GM18867 (cell line): ENCODE data around the gene STAB1.

ENCODE experiments used
- ATAC-seq: cut with Tn5 transposase; IDR thresholded peaks from one replicate; pipeline ENCODE4 v1.9.1; 2021; ENCODE audit warnings: mild to moderate bottlenecking, moderate library complexity; ENCODE audit not compliant: unreplicated experiment

STAB1 gene

DNA sequence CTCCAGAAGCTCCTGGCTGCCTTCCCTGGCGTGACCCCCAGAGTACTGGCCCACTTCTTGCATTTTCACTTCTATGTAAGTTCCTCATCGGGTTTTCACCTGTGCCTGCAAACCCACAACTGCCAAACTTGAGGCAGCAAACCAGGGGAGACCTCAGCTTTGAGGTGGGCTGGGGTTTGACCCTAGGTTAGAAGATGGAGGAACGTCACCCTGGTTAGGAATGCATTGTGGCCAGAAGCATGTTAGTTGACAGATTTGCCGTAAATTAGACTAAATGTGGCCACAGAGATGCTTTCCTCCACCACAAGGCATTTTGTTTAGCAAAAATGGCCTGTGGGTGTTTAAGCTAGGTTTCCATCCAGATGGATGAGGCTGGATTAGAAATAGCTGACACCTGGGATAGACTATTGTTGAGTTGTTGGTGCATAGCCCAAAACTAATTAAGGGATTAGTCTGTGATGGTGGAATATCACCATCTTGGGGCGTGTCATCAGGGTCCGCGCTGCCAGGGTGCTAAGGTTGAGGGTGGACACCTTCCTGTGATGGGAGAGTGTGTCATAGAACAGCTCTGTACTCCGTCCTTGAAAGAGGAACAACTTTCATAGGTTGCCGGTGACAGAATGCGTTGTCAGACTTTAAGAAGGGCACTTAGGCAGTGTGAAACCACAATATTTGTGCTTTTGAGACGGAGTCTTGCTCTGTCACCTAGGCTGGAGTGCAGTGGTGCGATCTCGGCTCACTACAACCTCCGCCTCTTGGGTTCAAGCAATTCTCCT is 36.2 kb upstream of the STAB1 start:
- peak; percentile 34 for ATAC-seq

DNA sequence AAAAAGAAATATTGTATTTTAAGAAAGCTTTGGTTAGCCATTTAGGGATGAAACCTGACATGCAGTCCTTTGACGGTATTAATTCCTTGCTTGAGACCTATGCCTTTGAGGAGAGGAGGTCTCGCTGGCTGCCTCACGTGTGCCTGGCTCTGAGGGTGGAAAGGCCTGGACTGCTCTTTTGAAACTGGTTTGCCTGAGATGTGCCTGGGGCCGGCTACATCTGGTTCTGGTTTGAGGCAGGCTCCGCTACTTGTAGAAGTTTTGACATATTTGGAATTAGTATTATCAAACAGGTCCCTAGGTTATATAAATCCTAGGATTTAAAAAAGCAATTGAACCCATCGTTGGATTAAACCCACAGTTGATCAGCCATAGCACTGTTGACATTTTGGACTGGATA is 33.3 kb upstream of the STAB1 start:
- ATAC-seq = no peak

DNA sequence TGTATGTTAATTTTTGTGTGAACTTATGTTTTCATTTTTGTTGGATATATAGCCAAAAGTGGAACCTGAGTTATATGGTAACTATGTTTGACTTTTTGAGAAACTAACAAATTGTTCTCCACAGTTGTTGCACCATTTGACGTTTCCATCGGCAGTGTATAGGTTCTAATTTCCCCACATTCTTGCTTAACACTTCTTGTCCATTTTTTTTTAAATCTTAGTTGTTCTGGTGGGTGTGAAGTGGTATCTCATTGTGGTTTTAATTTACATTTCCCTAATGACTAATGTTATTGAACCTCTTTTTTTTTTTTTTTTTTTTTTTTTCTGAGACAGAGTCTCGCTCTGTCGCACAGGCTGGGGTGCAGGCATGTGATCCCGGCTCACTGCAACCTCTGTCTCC is 31.7 kb upstream of the STAB1 start:
- no peak for ATAC-seq

DNA sequence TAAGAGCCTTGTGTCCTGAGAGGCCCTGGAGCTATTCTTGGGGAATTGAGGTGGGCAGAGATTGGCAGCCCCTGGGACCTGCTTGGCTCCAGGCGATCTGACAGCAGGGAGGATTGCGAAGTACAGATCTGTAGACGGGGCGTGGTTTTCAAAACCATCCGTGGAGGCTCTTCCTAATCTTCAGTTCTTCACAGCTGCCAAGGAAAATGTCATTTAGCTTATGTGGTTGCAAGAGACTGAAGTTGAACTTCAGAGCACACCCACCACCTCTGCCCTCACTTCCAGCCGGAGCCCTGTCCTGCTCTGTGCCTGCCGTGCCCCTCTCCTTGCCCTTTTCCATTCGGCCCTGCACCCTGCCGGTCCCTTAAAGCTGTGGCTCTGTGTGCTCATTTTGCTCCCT is 26.8 kb upstream of the STAB1 start:
- ATAC-seq = no peak

DNA sequence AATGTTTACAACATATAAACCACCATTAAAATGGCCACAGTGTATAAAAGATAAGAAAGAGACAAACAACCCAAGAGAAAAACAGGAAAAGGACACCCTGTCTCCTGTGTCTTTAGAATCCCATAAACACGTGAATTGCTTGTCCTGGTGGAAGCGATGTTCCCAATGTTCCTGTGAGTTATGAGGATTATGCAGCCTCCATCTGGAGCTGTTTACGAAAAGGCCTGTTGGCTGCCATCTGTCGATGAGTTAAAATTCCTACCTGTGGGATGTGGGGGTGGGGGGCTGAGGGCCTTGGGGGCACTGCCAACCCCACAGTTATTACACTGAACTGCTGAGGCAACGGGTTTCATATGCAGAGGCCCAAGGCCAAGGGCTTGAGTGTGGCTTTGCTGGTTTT is 26.1 kb upstream of the STAB1 start:
- ATAC-seq = no peak

DNA sequence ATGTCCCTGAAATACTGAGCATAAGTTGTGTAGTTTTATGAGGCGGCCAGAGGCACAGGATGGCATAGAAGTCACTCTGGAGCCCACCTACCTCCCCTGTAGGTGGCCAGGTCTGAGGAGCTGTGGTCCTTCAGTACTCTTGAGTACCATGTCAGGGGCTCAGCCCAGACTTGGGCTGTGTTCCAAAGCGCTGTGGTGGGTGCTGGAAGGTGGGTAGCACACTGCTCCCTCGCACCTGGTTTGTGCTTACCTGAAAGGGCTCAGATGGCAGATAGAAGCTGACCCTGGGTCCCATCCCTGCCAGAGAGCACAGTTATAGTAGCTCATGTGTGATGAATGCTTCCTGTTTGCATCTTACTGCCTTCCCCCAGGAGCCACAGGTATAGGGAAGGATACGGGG is 24.2 kb upstream of the STAB1 start:
- no peak for ATAC-seq

DNA sequence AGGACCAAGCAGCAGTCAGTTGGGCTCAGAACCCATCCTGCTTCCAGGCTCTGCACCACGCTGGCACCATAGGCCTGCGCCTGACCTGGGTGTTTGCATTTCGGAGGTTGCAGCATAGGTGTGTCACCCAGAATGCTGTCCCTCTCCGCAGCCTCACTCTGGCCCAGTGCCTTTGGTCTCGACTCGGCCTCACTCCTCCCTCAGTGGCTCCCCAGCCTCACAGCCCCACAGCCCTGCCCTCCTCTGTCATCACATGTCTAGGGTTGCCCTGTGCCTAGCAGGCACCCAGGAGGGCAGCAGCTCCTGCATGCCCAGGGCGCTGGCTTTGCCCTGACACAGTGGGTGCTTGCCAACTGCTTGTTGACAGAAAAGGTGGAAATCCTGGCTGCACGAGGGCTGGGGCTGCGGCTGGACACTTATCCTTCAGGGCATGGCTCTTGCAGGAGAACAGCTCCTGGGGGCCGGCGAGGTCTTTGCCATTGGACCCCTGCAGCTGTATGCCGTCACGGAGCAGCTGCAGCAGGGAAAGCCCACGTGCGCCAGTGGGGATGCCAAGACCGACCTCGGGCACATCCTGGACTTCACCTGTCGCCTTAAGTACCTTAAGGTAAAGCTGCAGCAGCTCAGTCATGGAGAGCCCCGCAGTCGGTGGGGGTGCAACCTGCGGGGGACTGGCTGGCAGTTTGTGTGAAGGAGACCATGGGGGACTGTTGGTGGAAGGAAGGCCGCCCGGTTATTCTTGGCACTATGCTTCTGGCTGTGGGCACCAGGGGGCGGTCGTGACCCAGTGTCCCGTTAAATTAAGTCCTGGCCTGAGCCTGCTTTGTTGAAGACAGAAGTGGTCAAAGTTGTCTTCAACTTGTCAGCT is 23.5 kb upstream of the STAB1 start:
- ATAC-seq = no peak

DNA sequence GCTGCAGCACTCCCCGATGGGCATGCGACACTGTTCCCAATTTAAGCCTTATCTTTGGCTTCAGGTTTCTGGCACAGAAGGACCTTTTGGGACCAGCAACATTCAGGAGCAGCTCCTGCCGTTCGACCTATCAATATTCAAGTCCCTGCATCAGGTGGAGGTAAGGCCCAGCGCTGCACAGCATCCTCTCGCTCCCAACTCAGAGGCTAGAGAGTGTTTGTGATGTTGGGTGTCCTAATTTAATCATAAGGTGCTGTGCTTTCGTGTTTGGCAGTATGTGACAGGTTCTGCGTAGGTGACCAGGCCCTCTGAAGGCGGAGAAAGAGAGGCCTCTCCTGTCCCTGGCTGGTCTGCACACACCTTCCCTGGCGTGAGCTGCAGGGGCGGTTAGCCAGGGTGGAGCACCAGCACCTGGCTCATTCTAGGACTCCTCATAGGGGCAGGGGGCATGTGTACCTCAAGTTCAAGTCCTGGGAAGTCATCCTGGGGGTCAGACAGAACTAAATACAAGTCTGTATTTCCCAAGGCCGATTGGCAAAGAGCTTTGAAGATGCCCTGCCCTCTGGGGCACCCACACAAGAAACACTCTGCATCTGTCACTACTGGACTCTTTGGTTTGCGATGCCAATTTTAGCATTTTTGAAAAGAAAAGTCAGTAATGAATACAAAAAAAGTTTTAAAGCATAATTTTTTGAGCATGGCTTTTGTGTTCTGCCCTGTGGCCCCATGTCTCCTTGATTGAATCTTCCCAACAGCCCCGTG is 22.7 kb upstream of the STAB1 start:
- no peak for ATAC-seq

DNA sequence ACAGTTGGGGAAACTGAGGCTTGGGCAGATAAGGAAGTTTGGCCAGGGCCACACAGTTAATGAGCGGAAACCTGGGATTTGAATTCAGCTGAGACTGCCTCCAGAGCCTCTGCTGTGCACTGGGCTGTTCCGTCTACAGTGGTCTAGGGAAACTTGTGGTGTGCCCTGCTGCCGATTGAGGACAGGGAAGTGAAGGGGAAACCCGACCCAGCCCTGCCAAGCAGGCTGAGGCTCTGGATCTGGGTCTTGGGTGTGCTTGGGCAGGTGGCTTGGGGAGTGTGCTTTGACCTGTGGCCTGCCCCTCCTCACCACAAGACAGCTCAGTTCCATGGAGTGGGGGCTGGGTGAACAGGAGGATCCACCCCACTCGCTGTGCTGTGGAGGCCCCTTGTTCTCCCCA is 22.1 kb upstream of the STAB1 start:
- ATAC-seq = no peak

DNA sequence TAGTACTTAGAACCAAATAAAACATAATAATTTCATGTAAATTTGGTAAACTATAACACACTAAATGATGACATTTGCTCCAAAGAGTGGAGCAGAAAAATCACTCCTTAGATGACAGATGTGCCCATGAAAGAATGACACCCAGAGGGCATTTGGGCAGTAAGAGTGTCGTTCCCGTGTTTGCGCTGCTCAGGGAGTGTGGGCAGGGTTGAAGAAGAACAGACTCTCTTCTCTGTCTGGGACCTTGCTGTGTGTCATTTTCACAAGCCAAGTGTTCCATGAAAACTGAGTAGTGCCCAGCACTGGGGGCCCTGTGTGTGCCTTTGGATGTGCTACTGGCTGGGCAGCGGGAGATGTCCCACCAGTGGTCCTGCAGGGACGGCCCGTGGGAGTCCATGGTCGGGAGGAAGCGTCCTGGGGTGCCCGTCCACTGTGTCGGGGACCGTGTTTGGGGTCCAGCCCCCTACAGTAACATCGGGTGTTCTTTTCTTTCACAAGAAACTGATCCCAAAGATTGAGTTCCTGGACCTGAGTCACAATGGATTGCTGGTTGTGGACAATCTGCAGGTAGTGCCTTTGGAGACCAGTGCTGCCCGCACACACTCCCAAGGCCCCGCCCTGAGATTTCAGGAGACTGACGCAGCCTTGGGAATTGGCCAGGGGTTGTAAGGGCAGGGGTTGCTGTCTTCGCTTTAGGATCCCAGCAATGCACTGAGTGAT is 17.9 kb upstream of the STAB1 start:
- no peak for ATAC-seq

DNA sequence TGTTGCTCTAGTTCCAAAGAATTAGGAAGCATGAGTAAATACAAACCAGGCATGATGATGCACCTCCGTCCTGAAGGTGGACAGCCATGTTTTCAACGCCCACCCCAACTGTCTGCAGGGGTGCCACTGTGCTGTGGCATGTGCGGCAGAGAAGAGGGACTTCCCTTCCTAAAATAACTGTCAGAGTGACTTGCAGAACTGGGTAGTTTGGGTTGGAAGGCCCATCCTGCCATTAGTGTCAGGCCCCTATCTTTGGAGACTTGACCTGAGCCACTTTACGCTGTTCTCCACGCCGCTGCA is 17.4 kb upstream of the STAB1 start:
- no peak for ATAC-seq

DNA sequence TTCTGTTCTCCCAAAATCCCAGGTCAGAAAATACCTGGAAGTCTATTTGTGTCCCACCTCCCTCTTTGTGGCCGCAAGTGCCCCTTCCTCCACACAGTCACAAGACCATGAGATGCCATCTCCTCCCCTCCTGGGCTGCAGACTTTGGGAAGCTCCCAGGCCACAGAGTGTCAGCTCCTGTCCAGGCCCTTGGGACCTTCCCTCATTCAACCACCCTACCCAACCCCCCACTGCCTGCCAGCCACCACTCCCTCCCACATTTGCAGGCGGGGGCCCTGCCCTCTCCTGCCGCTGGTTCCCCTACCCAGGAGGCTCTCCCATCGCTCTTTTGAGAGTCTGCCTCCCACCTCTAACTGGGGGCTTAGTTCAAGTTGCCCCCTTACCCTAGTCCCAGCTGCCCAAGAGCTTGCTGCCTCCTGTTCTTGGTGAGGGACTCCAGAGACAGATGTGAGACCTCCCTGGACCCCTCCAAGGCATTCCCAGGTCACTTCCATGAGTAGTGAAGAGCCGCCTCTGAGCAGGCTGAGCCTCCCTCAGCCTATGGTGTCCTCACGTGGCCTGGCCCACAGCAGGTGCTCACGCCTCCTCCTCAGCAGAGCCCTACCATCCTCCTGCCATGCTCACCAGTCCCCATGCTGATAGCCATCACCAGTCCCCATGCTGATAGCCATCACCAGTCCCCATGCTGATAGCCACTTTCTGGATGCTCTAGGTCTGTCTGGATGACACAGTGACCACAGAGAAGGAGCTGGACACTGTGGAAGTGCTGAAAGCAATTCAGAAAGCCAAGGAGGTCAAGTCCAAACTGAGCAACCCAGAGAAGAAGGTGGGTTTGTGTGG is 15.9 kb upstream of the STAB1 start:
- no peak for ATAC-seq

DNA sequence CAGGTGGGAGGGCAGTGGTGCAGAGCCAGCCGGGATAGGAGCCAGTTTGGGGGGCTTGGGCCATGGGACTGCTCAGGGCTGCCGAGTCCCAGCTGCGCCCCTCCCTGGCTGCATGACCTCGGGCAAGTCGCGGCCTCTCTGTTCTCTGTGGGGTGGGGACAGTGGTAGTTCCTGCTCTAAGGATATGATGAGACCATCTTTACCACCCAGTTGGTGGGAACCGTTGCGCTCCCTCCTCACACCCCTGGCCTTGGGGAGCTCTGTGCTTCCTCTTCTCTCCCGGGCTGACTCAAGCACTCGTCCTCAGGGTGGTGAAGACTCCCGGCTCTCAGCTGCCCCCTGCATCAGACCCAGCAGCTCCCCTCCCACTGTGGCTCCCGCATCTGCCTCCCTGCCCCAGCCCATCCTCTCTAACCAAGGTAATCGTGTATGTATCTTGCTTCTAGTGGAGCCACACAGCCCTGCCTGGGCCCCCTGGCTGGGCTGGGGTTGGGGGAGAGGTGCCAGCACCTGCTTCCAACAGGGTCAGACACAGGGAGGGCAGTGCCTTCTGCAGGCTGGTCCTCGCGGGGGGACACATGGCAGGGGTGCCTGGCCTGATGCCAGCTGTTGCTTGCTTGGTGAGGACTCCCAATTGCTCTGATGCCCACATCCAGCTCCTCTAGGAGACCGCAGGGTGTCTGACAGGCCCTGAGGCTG is 15.1 kb upstream of the STAB1 start:
- ATAC-seq = no peak

DNA sequence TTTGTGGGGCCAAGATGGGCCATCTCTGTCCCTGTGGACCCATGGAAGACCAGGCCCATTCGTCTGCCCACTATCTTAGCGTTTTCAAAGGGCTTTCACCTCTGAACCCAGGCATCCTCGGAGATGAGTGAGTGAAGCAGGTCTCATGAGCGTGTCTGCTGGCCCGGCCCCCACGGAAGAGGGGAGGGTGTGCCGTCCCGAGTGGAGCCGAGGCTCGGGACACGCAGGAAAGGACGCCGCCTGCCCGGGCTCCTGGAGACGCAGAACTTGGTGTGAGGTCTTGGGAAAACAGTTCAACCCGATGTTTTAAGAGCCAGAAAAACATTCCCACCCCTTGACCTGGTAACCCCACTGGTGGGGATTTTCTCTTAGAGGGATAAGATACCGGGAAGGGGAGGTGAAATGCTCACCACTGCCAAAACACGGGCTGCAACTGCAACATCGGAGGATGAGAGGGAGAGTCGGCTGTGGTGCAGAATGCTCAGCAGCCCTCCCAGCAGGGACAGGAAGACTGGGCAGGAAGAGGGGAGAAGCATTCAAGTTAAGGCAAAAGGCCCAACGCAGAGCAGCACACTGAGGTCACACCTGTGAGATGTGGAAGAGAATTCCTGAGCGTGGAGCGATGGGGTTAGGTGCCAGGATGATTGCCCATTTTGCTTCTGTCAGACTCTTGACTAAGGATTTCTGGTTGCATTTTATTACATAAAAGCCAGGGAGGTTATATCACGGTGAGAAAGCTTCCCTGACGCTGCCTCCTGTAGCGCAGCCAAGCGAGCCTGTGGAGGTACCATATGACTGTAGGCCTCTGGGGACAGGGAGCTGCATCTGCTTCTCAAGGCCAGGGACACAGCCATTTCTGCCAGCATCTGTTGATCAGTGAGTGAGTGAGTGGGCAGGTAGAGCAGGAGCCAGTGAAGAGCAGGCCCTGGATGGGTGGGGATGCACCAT is 14.1 kb upstream of the STAB1 start:
- no peak for ATAC-seq

DNA sequence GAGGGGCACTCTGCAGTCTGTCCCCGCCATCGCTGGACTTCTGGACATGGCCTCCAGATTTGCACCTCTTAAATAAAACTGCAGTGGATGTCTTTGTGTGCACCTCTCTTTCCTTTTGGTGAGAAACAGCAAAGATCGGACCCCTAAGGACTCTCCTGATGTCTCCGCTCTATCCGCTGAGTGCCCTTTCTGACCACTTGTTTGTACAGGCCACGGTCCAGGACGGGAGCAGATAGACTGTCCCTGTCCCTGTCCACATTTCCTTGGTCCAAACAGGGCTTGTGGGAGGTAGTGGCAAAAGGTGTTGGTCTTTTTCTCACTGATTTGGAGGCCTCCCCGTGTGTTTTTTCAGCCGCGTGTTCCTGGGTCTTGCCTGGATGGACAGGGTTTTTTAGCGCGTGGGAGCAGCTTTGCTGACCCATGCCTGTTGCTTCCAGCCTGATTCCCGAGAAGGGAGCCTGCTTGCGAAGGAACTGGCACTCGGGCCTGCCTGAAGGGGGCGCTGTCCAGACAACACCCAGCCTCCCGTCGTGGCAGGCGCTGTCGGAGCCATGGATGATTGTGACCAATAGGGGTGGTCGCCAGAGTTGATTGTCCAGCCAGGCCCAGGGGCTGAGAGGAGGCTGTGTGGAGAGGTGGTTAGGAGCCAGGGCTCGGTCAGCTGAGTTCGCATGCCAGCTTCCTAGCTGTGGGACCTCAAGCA is 13.2 kb upstream of the STAB1 start:
- ATAC-seq = no peak

DNA sequence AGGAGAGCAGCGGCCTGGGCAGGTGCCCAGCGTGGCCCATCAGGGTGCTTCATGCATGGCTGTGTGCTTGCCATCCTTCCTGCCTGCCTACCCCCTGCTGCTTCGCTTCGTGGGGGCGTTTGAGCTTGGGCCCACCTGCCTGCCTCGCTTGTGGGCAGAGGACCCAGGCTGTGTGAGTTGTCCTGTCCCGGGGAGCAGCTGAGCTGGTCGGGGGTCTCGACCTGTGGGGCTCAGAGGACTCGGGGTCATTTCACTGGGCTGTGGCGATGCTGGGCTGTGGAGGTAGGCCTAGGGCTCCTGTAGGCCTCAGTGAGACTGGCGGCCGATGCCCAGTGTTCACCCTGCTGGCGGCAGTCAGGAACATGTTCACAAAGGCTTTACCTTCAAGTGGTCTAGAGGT is 12.1 kb upstream of the STAB1 start:
- no peak for ATAC-seq

DNA sequence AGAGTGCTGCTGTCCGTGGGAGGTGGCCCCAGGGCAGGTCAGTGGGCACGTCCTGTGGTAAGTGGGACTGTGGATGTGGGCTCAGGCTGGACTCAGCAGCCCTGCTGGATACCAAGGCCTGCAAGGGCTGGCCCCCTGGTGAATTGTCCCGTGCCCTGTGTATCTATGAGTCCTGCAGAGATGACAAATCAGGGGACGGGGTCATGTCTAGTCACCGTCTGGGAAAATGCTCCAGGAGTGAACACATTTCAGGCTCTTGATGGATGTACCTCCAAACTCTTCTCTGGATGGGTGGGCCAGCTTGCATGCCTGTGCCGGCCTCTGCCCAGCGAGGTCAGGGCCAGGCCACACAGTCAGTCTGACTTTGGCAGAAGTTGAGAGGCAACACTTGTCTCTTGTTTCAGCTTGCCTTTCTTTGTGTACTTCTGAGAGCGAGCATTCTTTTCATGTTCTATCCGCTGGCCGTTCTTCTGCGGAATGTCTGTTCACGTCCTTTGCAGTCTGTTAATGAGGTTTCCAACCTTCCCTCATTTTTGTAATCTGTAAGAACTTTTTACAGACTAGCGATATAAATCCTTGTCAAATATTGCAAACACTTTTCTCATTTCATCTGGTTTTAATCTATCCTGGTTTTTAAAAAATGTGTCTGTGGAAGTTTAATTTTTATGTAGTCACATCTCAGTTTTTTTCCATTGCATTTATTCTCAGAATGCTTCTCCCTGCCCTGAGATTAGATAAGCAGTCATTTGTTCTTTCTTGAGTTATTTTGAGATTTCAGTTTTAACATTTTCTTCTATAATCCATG is 11.4 kb upstream of the STAB1 start:
- no peak for ATAC-seq
